ENCODE data around the gene MPIG6B. TPM values are rescaled to one million over a fixed set of nuclear protein-coding genes. Genes with fewer than 3 reads are reported as not detected.

Gene MPIG6B
- total and polyA plus RNA-seq, 7 donors = 0.04 to 0.37 (median 0.15) TPM; not detected in 2

- no peak overlapping the region for H3K4me3 ChIP-seq
- DNase-seq (no peak), ATAC-seq (no peak)
- peaks cover 0 to 24% of the 10 kb centered on the region in 2 donors for H3K36me3 ChIP-seq (ENCODE audit: insufficient read depth in 1 of 2, low read depth in 1 of 2)
- 87 to 94% (median 87%) methylated on average over 2 of the region's 2 CpGs for WGBS, 3 donors
- intact Hi-C loops (cut with DNase I) = loop anchor here in 1 of 2 donors (5.0 to 10.0 kb wide), 2 partner anchors 61 to 94 kb away; partner anchors contain the start of gene NEU1
- no peak overlapping the region for H3K27ac ChIP-seq
- no peaks in the 10 kb centered on the region for H3K4me1 ChIP-seq
- H3K27me3 ChIP-seq (ENCODE audit: insufficient read depth in 3 of 3, low read length in 2 of 3) = no peaks in the 10 kb centered on the region
- H3K9me3 ChIP-seq = no peaks in the 10 kb centered on the region
- no peak for TF ChIP-seq CTCF (IDR thresholded peaks at IDR 0.05)
These were observed 47.7 kb downstream of the MPIG6B start for GRCh38 chr6:31770860-31771259.

- intact Hi-C loops (cut with DNase I) = loop anchor here in 1 of 2 donors (5.0 to 10.0 kb wide), 2 partner anchors 60 to 93 kb away; partner anchors contain the start of gene NEU1
- no peak for TF ChIP-seq CTCF (IDR thresholded peaks at IDR 0.05)
These were observed 48.8 kb downstream of the MPIG6B start for GRCh38 chr6:31771992-31772358.

GRCh38 chr6:31775184-31775583 is 52.0 kb downstream of the MPIG6B start:
- intact Hi-C loops (cut with DNase I) = loop anchor here in 1 of 2 donors (10.0 kb wide), 1 partner anchor 90 kb away; the partner anchor contains the start of gene NEU1
- no peak for TF ChIP-seq CTCF (IDR thresholded peaks at IDR 0.05)
- H3K27me3 ChIP-seq (ENCODE audit: insufficient read depth in 3 of 3, low read length in 2 of 3) = no peaks in the 10 kb centered on the region
- H3K4me3 ChIP-seq = no peak overlapping the region
- no peaks in the 10 kb centered on the region for H3K9me3 ChIP-seq
- no peak for ATAC-seq
- H3K4me1 ChIP-seq = peaks cover 17% of the 10 kb centered on the region
- 71 to 80% (median 72%) methylated on average over 4 of the region's 4 CpGs for WGBS, 3 donors
- peak overlapping the region; percentile 88 for H3K27ac ChIP-seq
- DNase-seq = no peak
- peaks cover 0 to 23% of the 10 kb centered on the region in 2 donors for H3K36me3 ChIP-seq (ENCODE audit: insufficient read depth in 1 of 2, low read depth in 1 of 2)

More at GRCh38 chr6:31771992-31772358, 48.8 kb downstream of the MPIG6B start:
- Histone ChIP-seq H3K36me3 (ENCODE audit: insufficient read depth in 1 of 2, low read depth in 1 of 2) (peaks cover 0 to 12% of the 10 kb centered on the region in 2 donors), H3K27ac (no peak overlapping the region), H3K27me3 (ENCODE audit: insufficient read depth in 3 of 3, low read length in 2 of 3) (no peaks in the 10 kb centered on the region), H3K9me3 (no peaks in the 10 kb centered on the region), H3K4me3 (no peak overlapping the region), H3K4me1 (peaks cover 9% of the 10 kb centered on the region)
- WGBS, 3 donors = 71 to 78% (median 74%) methylated on average over 4 of the region's 4 CpGs
- DNase-seq = no peak
- ATAC-seq = no peak

GRCh38 chr6:31775633-31776484 is 52.7 kb downstream of the MPIG6B start:
- no peak for ATAC-seq
- TF ChIP-seq CTCF (IDR thresholded peaks at IDR 0.05) = no peak
- 84 to 89% (median 87%) methylated on average over 32 of the region's 32 CpGs for WGBS, 3 donors
- no peak for DNase-seq
- intact Hi-C loops (cut with DNase I) = loop anchor here (2.0 to 10.0 kb wide), 2 partner anchors 55 to 89 kb away; partner anchors contain the start of gene NEU1 (in 1 of the 2)
- no peaks in the 10 kb centered on the region for H3K27me3 ChIP-seq (ENCODE audit: insufficient read depth in 3 of 3, low read length in 2 of 3)
- H3K27ac ChIP-seq = peak overlapping the region; percentile 88
- H3K9me3 ChIP-seq = no peaks in the 10 kb centered on the region
- H3K4me3 ChIP-seq = peak overlapping the region; percentile 55
- H3K36me3 ChIP-seq (ENCODE audit: insufficient read depth in 1 of 2, low read depth in 1 of 2) = peaks cover 0 to 29% of the 10 kb centered on the region in 2 donors
- H3K4me1 ChIP-seq = peaks cover 17% of the 10 kb centered on the region

Other genes starting within 250 kb of the MPIG6B start
Only the 30 nearest of the 42 such genes appear.
- gene LTA, start 151.1 kb upstream of the MPIG6B start, total RNA-seq = not detected
- under 1 TPM in 2 of 3 donors, not detected in 1; 0.05 to 0.10 TPM for gene LTA, start 151.1 kb upstream of the MPIG6B start, polyA plus RNA-seq
- gene TNF, start 147.8 kb upstream of the MPIG6B start, total RNA-seq = under 1 TPM in 3 of 4 donors, not detected in 1; 0.34 to 0.81 (median 0.61) TPM
- gene TNF, start 147.8 kb upstream of the MPIG6B start, polyA plus RNA-seq = under 1 TPM in 2 of 3 donors, not detected in 1; 0.09 TPM
- gene LTB, start 140.9 kb upstream of the MPIG6B start, total RNA-seq = under 1 TPM; 0.69 to 0.79 (median 0.74) TPM
- 1 to 10 TPM in 1 of 3 donors, under 1 TPM in 2; 0.08 to 1.0 (median 0.17) TPM for gene LTB, start 140.9 kb upstream of the MPIG6B start, polyA plus RNA-seq
- gene LST1, start 137.1 kb upstream of the MPIG6B start, total RNA-seq = 1 to 10 TPM; 1.8 to 5.6 (median 3.1) TPM
- gene LST1, start 137.1 kb upstream of the MPIG6B start, polyA plus RNA-seq = 1 to 10 TPM; 1.2 to 1.8 (median 1.7) TPM
- gene NCR3, start 130.4 kb upstream of the MPIG6B start, total RNA-seq = not detected
- under 1 TPM in 2 of 3 donors, not detected in 1; 0.08 to 0.20 TPM for gene NCR3, start 130.4 kb upstream of the MPIG6B start, polyA plus RNA-seq
- 1 to 10 TPM; 2.6 to 9.5 (median 4.6) TPM for gene AIF1, start 108.1 kb upstream of the MPIG6B start, total RNA-seq
- gene AIF1, start 108.1 kb upstream of the MPIG6B start, polyA plus RNA-seq = 10 to 100 TPM in 1 of 3 donors, 1 to 10 TPM in 2; 4.9 to 11.3 (median 5.7) TPM
- gene PRRC2A, start 102.7 kb upstream of the MPIG6B start, total RNA-seq = 100 to 1,000 TPM in 1 of 4 donors, 10 to 100 TPM in 3; 80.1 to 116 (median 81.7) TPM
- gene PRRC2A, start 102.7 kb upstream of the MPIG6B start, polyA plus RNA-seq = 100 to 1,000 TPM in 1 of 3 donors, 10 to 100 TPM in 2; 60.2 to 119 (median 65.3) TPM
- gene BAG6, start 70.7 kb upstream of the MPIG6B start, total RNA-seq = 100 to 1,000 TPM; 317 to 370 (median 341) TPM
- 100 to 1,000 TPM; 294 to 419 (median 302) TPM for gene BAG6, start 70.7 kb upstream of the MPIG6B start, polyA plus RNA-seq
- 1 to 10 TPM; 1.9 to 3.0 (median 2.3) TPM for gene APOM, start 67.5 kb upstream of the MPIG6B start, total RNA-seq
- gene APOM, start 67.5 kb upstream of the MPIG6B start, polyA plus RNA-seq = 1 to 10 TPM; 1.8 to 3.5 (median 2.0) TPM
- gene C6orf47, start 62.6 kb upstream of the MPIG6B start, total RNA-seq = 10 to 100 TPM; 13.5 to 21.2 (median 16.1) TPM
- 10 to 100 TPM; 19.4 to 36.0 (median 22.9) TPM for gene C6orf47, start 62.6 kb upstream of the MPIG6B start, polyA plus RNA-seq
- gene GPANK1, start 58.4 kb upstream of the MPIG6B start, total RNA-seq = 10 to 100 TPM; 13.6 to 22.6 (median 15.3) TPM
- gene GPANK1, start 58.4 kb upstream of the MPIG6B start, polyA plus RNA-seq = 10 to 100 TPM; 23.5 to 49.7 (median 24.2) TPM
- 100 to 1,000 TPM; 102 to 129 (median 103) TPM for gene CSNK2B, start 57.3 kb upstream of the MPIG6B start, total RNA-seq
- 100 to 1,000 TPM; 151 to 208 (median 160) TPM for gene CSNK2B, start 57.3 kb upstream of the MPIG6B start, polyA plus RNA-seq
- 1 to 10 TPM; 1.7 to 8.4 (median 3.0) TPM for gene LY6G5B, start 53.4 kb upstream of the MPIG6B start, total RNA-seq
- 1 to 10 TPM; 2.5 to 2.9 (median 2.9) TPM for gene LY6G5B, start 53.4 kb upstream of the MPIG6B start, polyA plus RNA-seq
- gene LY6G5C, start 42.3 kb upstream of the MPIG6B start, total RNA-seq = 1 to 10 TPM in 3 of 4 donors, under 1 TPM in 1; 0.75 to 3.2 (median 2.3) TPM
- gene LY6G5C, start 42.3 kb upstream of the MPIG6B start, polyA plus RNA-seq = 1 to 10 TPM; 1.4 to 2.3 (median 1.9) TPM
- gene ABHD16A, start 20.0 kb upstream of the MPIG6B start, total RNA-seq = 10 to 100 TPM; 26.6 to 36.5 (median 30.5) TPM
- gene ABHD16A, start 20.0 kb upstream of the MPIG6B start, polyA plus RNA-seq = 10 to 100 TPM; 34.4 to 56.6 (median 50.0) TPM
- gene LY6G6F, start 16.5 kb upstream of the MPIG6B start, total RNA-seq = not detected
- under 1 TPM in 1 of 3 donors, not detected in 2; 0.05 TPM for gene LY6G6F, start 16.5 kb upstream of the MPIG6B start, polyA plus RNA-seq
- gene LY6G6D, start 8.0 kb upstream of the MPIG6B start, total RNA-seq = not detected
- not detected for gene LY6G6D, start 8.0 kb upstream of the MPIG6B start, polyA plus RNA-seq
- gene LY6G6C, start 1.6 kb upstream of the MPIG6B start, total RNA-seq = not detected
- not detected for gene LY6G6C, start 1.6 kb upstream of the MPIG6B start, polyA plus RNA-seq
- 10 to 100 TPM in 2 of 4 donors, 1 to 10 TPM in 2; 8.4 to 16.2 (median 10.2) TPM for gene DDAH2, start 5.9 kb downstream of the MPIG6B start, total RNA-seq
- gene DDAH2, start 5.9 kb downstream of the MPIG6B start, polyA plus RNA-seq = 10 to 100 TPM in 2 of 3 donors, 1 to 10 TPM in 1; 6.3 to 13.8 (median 11.3) TPM
- gene CLIC1, start 13.2 kb downstream of the MPIG6B start, total RNA-seq = 10 to 100 TPM; 29.1 to 51.2 (median 41.9) TPM
- 10 to 100 TPM; 20.6 to 85.9 (median 35.1) TPM for gene CLIC1, start 13.2 kb downstream of the MPIG6B start, polyA plus RNA-seq
- gene MSH5, start 16.6 kb downstream of the MPIG6B start, total RNA-seq = 1 to 10 TPM; 1.7 to 3.0 (median 1.8) TPM
- 1 to 10 TPM; 1.4 to 2.7 (median 1.7) TPM for gene MSH5, start 16.6 kb downstream of the MPIG6B start, polyA plus RNA-seq
- under 1 TPM in 1 of 4 donors, not detected in 3; 0.59 TPM for gene SAPCD1, start 39.3 kb downstream of the MPIG6B start, total RNA-seq
- under 1 TPM; 0.13 to 0.78 (median 0.23) TPM for gene SAPCD1, start 39.3 kb downstream of the MPIG6B start, polyA plus RNA-seq
- gene VWA7, start 54.0 kb downstream of the MPIG6B start, total RNA-seq = 1 to 10 TPM; 5.2 to 8.0 (median 7.5) TPM
- 1 to 10 TPM in 2 of 3 donors, under 1 TPM in 1; 0.76 to 3.5 (median 1.8) TPM for gene VWA7, start 54.0 kb downstream of the MPIG6B start, polyA plus RNA-seq
- 100 to 1,000 TPM in 1 of 4 donors, 10 to 100 TPM in 3; 53.2 to 108 (median 76.1) TPM for gene VARS1, start 72.4 kb downstream of the MPIG6B start, total RNA-seq
- gene VARS1, start 72.4 kb downstream of the MPIG6B start, polyA plus RNA-seq = 10 to 100 TPM; 43.9 to 70.4 (median 57.4) TPM
- 10 to 100 TPM; 19.5 to 42.9 (median 28.7) TPM for gene LSM2, start 83.6 kb downstream of the MPIG6B start, total RNA-seq
- gene LSM2, start 83.6 kb downstream of the MPIG6B start, polyA plus RNA-seq = 10 to 100 TPM; 35.3 to 92.1 (median 44.2) TPM
- gene HSPA1L, start 91.9 kb downstream of the MPIG6B start, total RNA-seq = 1 to 10 TPM; 2.5 to 6.2 (median 4.4) TPM
- 10 to 100 TPM in 1 of 3 donors, 1 to 10 TPM in 1, under 1 TPM in 1; 0.86 to 23.1 (median 3.3) TPM for gene HSPA1L, start 91.9 kb downstream of the MPIG6B start, polyA plus RNA-seq
- 100 to 1,000 TPM; 241 to 940 (median 407) TPM for gene HSPA1A, start 92.2 kb downstream of the MPIG6B start, total RNA-seq
- gene HSPA1A, start 92.2 kb downstream of the MPIG6B start, polyA plus RNA-seq = 100 to 1,000 TPM in 2 of 3 donors, 10 to 100 TPM in 1; 37.1 to 319 (median 203) TPM
- 100 to 1,000 TPM; 199 to 721 (median 347) TPM for gene HSPA1B, start 104.4 kb downstream of the MPIG6B start, total RNA-seq
- gene HSPA1B, start 104.4 kb downstream of the MPIG6B start, polyA plus RNA-seq = 100 to 1,000 TPM in 2 of 3 donors, 10 to 100 TPM in 1; 19.4 to 148 (median 104) TPM
- 10 to 100 TPM; 14.2 to 20.6 (median 18.6) TPM for gene NEU1, start 139.4 kb downstream of the MPIG6B start, total RNA-seq
- gene NEU1, start 139.4 kb downstream of the MPIG6B start, polyA plus RNA-seq = 10 to 100 TPM; 25.2 to 39.8 (median 29.4) TPM
- gene SLC44A4, start 155.6 kb downstream of the MPIG6B start, total RNA-seq = under 1 TPM in 2 of 4 donors, not detected in 2; 0.23 to 0.24 TPM
- gene SLC44A4, start 155.6 kb downstream of the MPIG6B start, polyA plus RNA-seq = under 1 TPM; 0.03 to 0.14 (median 0.08) TPM